ENCODE results near the gene ANKDD1A.

ANKDD1A gene

DNA sequence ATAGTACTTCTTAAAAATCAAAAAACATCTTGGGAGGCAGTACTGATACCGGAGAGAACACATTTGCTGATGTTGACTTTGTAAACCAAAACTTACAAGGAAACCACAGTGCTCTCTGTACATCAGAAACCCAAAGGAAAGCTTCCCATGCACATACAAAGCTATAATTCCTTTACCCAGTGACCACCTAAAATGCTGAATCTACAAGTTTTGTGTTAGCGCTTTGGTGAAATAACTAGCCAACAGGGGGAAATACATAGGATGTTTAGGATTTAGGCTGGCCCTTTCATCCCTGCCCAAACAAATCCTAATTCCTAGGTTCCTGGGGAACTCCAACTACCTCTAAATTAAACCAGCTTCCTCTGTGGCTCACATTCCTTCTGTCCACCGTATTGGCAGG is 93.3 kb downstream of the ANKDD1A start:
- DNase-seq (ENCODE audit: low read depth, low spot score): no peak
- Histone ChIP-seq H3K9ac (ENCODE audit: insufficient read length, low read depth) (no peak overlapping the region), H3K36me3 (ENCODE audit: insufficient read depth, insufficient read length, low read length) (peaks cover 34% of the 10 kb centered on the region), H3K27me3 (ENCODE audit: insufficient read depth, insufficient read length) (no peaks in the 10 kb centered on the region), H3K4me3 (ENCODE audit: insufficient read length, low read depth) (no peak overlapping the region), H3K4me1 (ENCODE audit: insufficient read depth, insufficient read length) (no peaks in the 10 kb centered on the region), H3K9me3 (ENCODE audit: insufficient read depth, low read length) (no peaks in the 10 kb centered on the region)
- TF ChIP-seq YY1 (IDR thresholded peaks at IDR 0.05; ENCODE audit: insufficient read depth, insufficient read length) (no peak), SUZ12 (IDR thresholded peaks at IDR 0.05; ENCODE audit: extremely low read depth, insufficient read depth, insufficient read length) (no peak), ZNF274 (IDR thresholded peaks at IDR 0.05; ENCODE audit: low read depth, low read length) (no peak)

DNA sequence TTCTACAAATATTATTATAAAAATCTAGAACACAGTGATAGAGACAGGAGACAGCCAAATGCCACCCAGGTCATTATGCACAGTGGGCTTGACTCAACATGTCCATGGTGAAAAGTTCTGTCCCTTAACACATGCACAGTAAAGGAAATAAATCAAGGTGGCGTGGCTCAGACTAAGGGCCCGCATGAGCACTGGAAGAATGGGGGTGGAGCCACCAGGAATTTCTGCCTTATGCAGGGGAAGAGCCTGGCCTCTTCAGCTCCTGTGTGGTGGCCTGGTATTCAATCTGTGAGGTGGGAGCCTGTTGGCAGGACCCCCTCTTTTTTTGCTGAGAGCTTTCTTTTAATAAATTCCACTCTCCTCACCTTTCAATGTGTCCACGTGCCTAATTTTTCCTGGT is 95.2 kb downstream of the ANKDD1A start:
- H3K9me3 ChIP-seq (ENCODE audit: insufficient read depth, low read length): no peaks in the 10 kb centered on the region
- TF ChIP-seq SUZ12 (IDR thresholded peaks at IDR 0.05; ENCODE audit: extremely low read depth, insufficient read depth, insufficient read length) (no peak), ZNF274 (IDR thresholded peaks at IDR 0.05; ENCODE audit: low read depth, low read length) (no peak), YY1 (IDR thresholded peaks at IDR 0.05; ENCODE audit: insufficient read depth, insufficient read length) (no peak)
- no peak overlapping the region for H3K9ac ChIP-seq (ENCODE audit: insufficient read length, low read depth)
- H3K27me3 ChIP-seq (ENCODE audit: insufficient read depth, insufficient read length): no peaks in the 10 kb centered on the region
- peaks cover 39% of the 10 kb centered on the region for H3K36me3 ChIP-seq (ENCODE audit: insufficient read depth, insufficient read length, low read length)
- DNase-seq (ENCODE audit: low read depth, low spot score): no peak
- no peaks in the 10 kb centered on the region for H3K4me1 ChIP-seq (ENCODE audit: insufficient read depth, insufficient read length)
- H3K4me3 ChIP-seq (ENCODE audit: insufficient read length, low read depth): no peak overlapping the region

All from NT2/D1 (cell line).